GM13976 (cell line): Measurements from ENCODE around the gene PHC2.

ENCODE experiments used
- DNase-seq: peaks from one replicate; pipeline ENCODE4 v3.0.0; 2012; ENCODE audit warnings: low spot score
- CTCF ChIP-seq: IDR thresholded peaks from 2 replicates; pipeline ENCODE4 v1.5.1; 2012; ENCODE audit warnings: borderline replicate concordance, mild to moderate bottlenecking; ENCODE audit not compliant: insufficient read depth; ENCODE audit errors: extremely low read depth, missing control alignments, control extremely low read depth
- in situ Hi-C: fragments of 300-500 bp; cut with MboI; formaldehyde crosslinking; loops from one replicate; pipeline ENCODE4 v1.12.0; 2022; ENCODE audit warnings: low sequenced_read_pairs, mixed read lengths, inconsistent platforms; ENCODE audit not compliant: unreplicated experiment

The PHC2 gene

GRCh38 chr1:33284049-33284448 is 146.8 kb downstream of the PHC2 start:
- no peak for TF ChIP-seq CTCF
- in situ Hi-C loops = no loop called here
- no peak for DNase-seq

GRCh38 chr1:33282791-33283190 is 148.1 kb downstream of the PHC2 start:
- in situ Hi-C loops = no loop called here
- DNase-seq = no peak
- TF ChIP-seq CTCF = no peak

GRCh38 chr1:33281554-33282303 is 149.2 kb downstream of the PHC2 start:
- no peak for DNase-seq
- in situ Hi-C loops = no loop called here
- no peak for TF ChIP-seq CTCF

GRCh38 chr1:33280091-33280661 is 150.7 kb downstream of the PHC2 start:
- DNase-seq = no peak
- no peak for TF ChIP-seq CTCF
- in situ Hi-C loops = no loop called here

GRCh38 chr1:33277488-33278084 is 153.3 kb downstream of the PHC2 start:
- in situ Hi-C loops = no loop called here
- no peak for DNase-seq
- TF ChIP-seq CTCF = no peak

- in situ Hi-C loops = no loop called here
- TF ChIP-seq CTCF = no peak
- no peak for DNase-seq
Observed at GRCh38 chr1:33276573-33277298, 154.2 kb downstream of the PHC2 start.
